CD1c-positive myeloid dendritic cell (primary cell): ENCODE data around the gene DEFB131A.
"Not testable (repeated sequence)": the region's sequence is repeated elsewhere in the genome, so short reads cannot be mapped to it uniquely, and the experiment has no call there.

Source experiments
- DNase-seq: peaks from one replicate; pipeline ENCODE4 v3.0.0-alpha.2; 2016; ENCODE audit errors: extremely low spot score

The DEFB131A gene

GRCh38 chr4:9444114-9444513 is at the start of gene DEFB131A:
Gene DEFB131A, plus strand, starts transcription at chr4:9444414. Its CDS starts 120 bp downstream, at chr4:9444534.
- not testable (repeated sequence) for DNase-seq

- not testable (repeated sequence) for DNase-seq
These were observed 38.4 kb upstream of the DEFB131A start for GRCh38 chr4:9405774-9406173.

- DNase-seq: not testable (repeated sequence)
These were observed 37.7 kb upstream of the DEFB131A start for GRCh38 chr4:9406491-9406890.

GRCh38 chr4:9409793-9410192 is 34.4 kb upstream of the DEFB131A start:
- DNase-seq: no peak

GRCh38 chr4:9421884-9422455 is 22.2 kb upstream of the DEFB131A start:
- DNase-seq: not testable (repeated sequence)

- not testable (repeated sequence) for DNase-seq
These were observed 18.3 kb upstream of the DEFB131A start for GRCh38 chr4:9425916-9426315.

GRCh38 chr4:9430061-9430460 is 14.2 kb upstream of the DEFB131A start:
- not testable (repeated sequence) for DNase-seq

GRCh38 chr4:9433320-9433719 is 10.9 kb upstream of the DEFB131A start:
- not testable (repeated sequence) for DNase-seq

- DNase-seq: not testable (repeated sequence)
These were observed 7.5 kb upstream of the DEFB131A start for GRCh38 chr4:9436728-9437127.

- not testable (repeated sequence) for DNase-seq
These were observed 1.9 kb upstream of the DEFB131A start for GRCh38 chr4:9442355-9442754.

- DNase-seq: not testable (repeated sequence)
These were observed 467 bp downstream of the DEFB131A start for GRCh38 chr4:9444681-9445080.

- DNase-seq: not testable (repeated sequence)
These were observed 8.0 kb downstream of the DEFB131A start for GRCh38 chr4:9452251-9452650.

GRCh38 chr4:9454284-9454683 is 10.1 kb downstream of the DEFB131A start:
- not testable (repeated sequence) for DNase-seq

- DNase-seq: not testable (repeated sequence)
These were observed 10.8 kb downstream of the DEFB131A start for GRCh38 chr4:9455046-9455445.

GRCh38 chr4:9479466-9479865 is 35.3 kb downstream of the DEFB131A start:
- DNase-seq: not testable (repeated sequence)

GRCh38 chr4:9480066-9480465 is 35.9 kb downstream of the DEFB131A start:
- not testable (repeated sequence) for DNase-seq

GRCh38 chr4:9482871-9483270 is 38.7 kb downstream of the DEFB131A start:
- DNase-seq: not testable (repeated sequence)

GRCh38 chr4:9483682-9484081 is 39.5 kb downstream of the DEFB131A start:
- DNase-seq: not testable (repeated sequence)

- DNase-seq: not testable (repeated sequence)
These were observed 42.7 kb downstream of the DEFB131A start for GRCh38 chr4:9486880-9487279.

GRCh38 chr4:9488796-9489195 is 44.6 kb downstream of the DEFB131A start:
- not testable (repeated sequence) for DNase-seq

- not testable (repeated sequence) for DNase-seq
These were observed 46.3 kb downstream of the DEFB131A start for GRCh38 chr4:9490496-9490895.

- DNase-seq: not testable (repeated sequence)
These were observed 46.8 kb downstream of the DEFB131A start for GRCh38 chr4:9490986-9491385.

- not testable (repeated sequence) for DNase-seq
These were observed 49.4 kb downstream of the DEFB131A start for GRCh38 chr4:9493589-9493988.
